ENCODE data around the gene CDH9. TPM values are rescaled to one million over a fixed set of nuclear protein-coding genes. Genes with fewer than 3 reads are reported as not detected.
"Not testable (repeated sequence)": the region's sequence is repeated elsewhere in the genome, so short reads cannot be mapped to it uniquely, and the experiment has no call there.

The CDH9 gene
- total RNA-seq, 1 donor from 2014 or later = not detected

- intact Hi-C loops (cut with DNase I) = no loop called here
- ATAC-seq (no peak), DNase-seq (ENCODE audit: missing footprints) (no peak)
Measured at GRCh38 chr5:26856238-26856637, 182.1 kb downstream of the CDH9 start.

- ATAC-seq; DNase-seq (ENCODE audit: missing footprints); intact Hi-C loops (cut with DNase I): not testable (repeated sequence)
Measured at GRCh38 chr5:26852450-26852849, 185.9 kb downstream of the CDH9 start.

- DNase-seq (ENCODE audit: missing footprints) (no peak), ATAC-seq (no peak)
- intact Hi-C loops (cut with DNase I) = no loop called here
Measured at GRCh38 chr5:26847041-26847736, 191.2 kb downstream of the CDH9 start.

- intact Hi-C loops (cut with DNase I) = no loop called here
- DNase-seq (ENCODE audit: missing footprints) (no peak), ATAC-seq (no peak)
Measured at GRCh38 chr5:26843677-26844076, 194.7 kb downstream of the CDH9 start.

- DNase-seq (ENCODE audit: missing footprints) = no peak
- no peak for ATAC-seq
- intact Hi-C loops (cut with DNase I) = no loop called here
Measured at GRCh38 chr5:26833596-26833995, 204.8 kb downstream of the CDH9 start.

All from Right ventricle myocardium inferior (tissue), 1 donor.